ENCODE measurements around the gene NUDT13. TPM values are rescaled to one million over a fixed set of nuclear protein-coding genes. Genes with fewer than 3 reads are reported as not detected.

The NUDT13 gene
- total RNA-seq, 2 donors from 2014 or later, result 0.56 to 0.68 TPM

GRCh38 chr10:73119457-73119856 lies 9.2 kb downstream of the NUDT13 start:
- Histone ChIP-seq H3K27me3 (replicated peaks; ENCODE audit: insufficient read depth) (no peaks in the 10 kb centered on the region), H3K9me3 (no peaks in the 10 kb centered on the region), H3K4me1 (ENCODE audit: control insufficient read depth in 1 of 2, low read depth in 2 of 2) (peaks cover 8 to 9% of the 10 kb centered on the region in 2 donors), H3K4me3 (no peak overlapping the region), H3K27ac (no peak overlapping the region), H3K36me3 (peaks cover 6% of the 10 kb centered on the region)
- DNase-seq (ENCODE audit: low spot score), result no peak
- TF ChIP-seq CTCF (IDR thresholded peaks at IDR 0.05), result no peak
- no peak for ATAC-seq (ENCODE audit: insufficient number of reproducible peaks, low FRiP score, low read depth)

- Histone ChIP-seq H3K4me1 (ENCODE audit: control insufficient read depth in 1 of 2, low read depth in 2 of 2) (peaks cover 8 to 9% of the 10 kb centered on the region in 2 donors), H3K4me3 (no peak overlapping the region), H3K36me3 (peaks cover 6% of the 10 kb centered on the region), H3K9me3 (no peaks in the 10 kb centered on the region), H3K27me3 (replicated peaks; ENCODE audit: insufficient read depth) (no peaks in the 10 kb centered on the region), H3K27ac (no peak overlapping the region)
- ATAC-seq (ENCODE audit: insufficient number of reproducible peaks, low FRiP score, low read depth), result no peak
- TF ChIP-seq CTCF (IDR thresholded peaks at IDR 0.05), result no peak
- no peak for DNase-seq (ENCODE audit: low spot score)
These were observed 9.7 kb downstream of the NUDT13 start for GRCh38 chr10:73119952-73120351.

- H3K36me3 ChIP-seq, result peaks cover 36% of the 10 kb centered on the region
- no peaks in the 10 kb centered on the region for H3K27me3 ChIP-seq (replicated peaks; ENCODE audit: insufficient read depth)
- no peaks in the 10 kb centered on the region for H3K9me3 ChIP-seq
- H3K27ac ChIP-seq, result no peak overlapping the region
- H3K4me3 ChIP-seq, result no peak overlapping the region
- no peak for ATAC-seq (ENCODE audit: insufficient number of reproducible peaks, low FRiP score, low read depth)
- no peaks in the 10 kb centered on the region for H3K4me1 ChIP-seq (ENCODE audit: control insufficient read depth in 1 of 2, low read depth in 2 of 2)
- DNase-seq (ENCODE audit: low spot score), result no peak
- no peak for TF ChIP-seq CTCF (IDR thresholded peaks at IDR 0.05)
These were observed 16.1 kb downstream of the NUDT13 start for GRCh38 chr10:73126343-73126742.

GRCh38 chr10:73131301-73131700 lies 21.0 kb downstream of the NUDT13 start:
- Histone ChIP-seq H3K4me3 (no peak overlapping the region), H3K27ac (no peak overlapping the region), H3K36me3 (peaks cover 54% of the 10 kb centered on the region), H3K9me3 (no peaks in the 10 kb centered on the region), H3K4me1 (ENCODE audit: control insufficient read depth in 1 of 2, low read depth in 2 of 2) (no peaks in the 10 kb centered on the region), H3K27me3 (replicated peaks; ENCODE audit: insufficient read depth) (no peaks in the 10 kb centered on the region)
- no peak for ATAC-seq (ENCODE audit: insufficient number of reproducible peaks, low FRiP score, low read depth)
- no peak for DNase-seq (ENCODE audit: low spot score)
- no peak for TF ChIP-seq CTCF (IDR thresholded peaks at IDR 0.05)

GRCh38 chr10:73131913-73132686 lies 21.8 kb downstream of the NUDT13 start:
- ATAC-seq (ENCODE audit: insufficient number of reproducible peaks, low FRiP score, low read depth) (no peak), DNase-seq (ENCODE audit: low spot score) (no peak)
- H3K27me3 ChIP-seq (replicated peaks; ENCODE audit: insufficient read depth), result no peaks in the 10 kb centered on the region
- no peak for TF ChIP-seq CTCF (IDR thresholded peaks at IDR 0.05)
- H3K9me3 ChIP-seq, result no peaks in the 10 kb centered on the region
- H3K4me3 ChIP-seq, result no peak overlapping the region
- H3K36me3 ChIP-seq, result peaks cover 48% of the 10 kb centered on the region
- no peak overlapping the region for H3K27ac ChIP-seq
- no peaks in the 10 kb centered on the region for H3K4me1 ChIP-seq (ENCODE audit: control insufficient read depth in 1 of 2, low read depth in 2 of 2)
